GM18517 (cell line): ENCODE data around the gene ALDH8A1.

ENCODE experiments used
- ATAC-seq: cut with Tn5 transposase; IDR thresholded peaks from one replicate; pipeline ENCODE4 v1.9.1; 2021; ENCODE audit warnings: mild to moderate bottlenecking, moderate library complexity; ENCODE audit not compliant: unreplicated experiment

The ALDH8A1 gene

GRCh38 chr6:134951494-134952263 is 1.8 kb upstream of the ALDH8A1 start:
- no peak for ATAC-seq

GRCh38 chr6:134950482-134950881 is 581 bp upstream of the ALDH8A1 start:
- ATAC-seq = no peak

DNA sequence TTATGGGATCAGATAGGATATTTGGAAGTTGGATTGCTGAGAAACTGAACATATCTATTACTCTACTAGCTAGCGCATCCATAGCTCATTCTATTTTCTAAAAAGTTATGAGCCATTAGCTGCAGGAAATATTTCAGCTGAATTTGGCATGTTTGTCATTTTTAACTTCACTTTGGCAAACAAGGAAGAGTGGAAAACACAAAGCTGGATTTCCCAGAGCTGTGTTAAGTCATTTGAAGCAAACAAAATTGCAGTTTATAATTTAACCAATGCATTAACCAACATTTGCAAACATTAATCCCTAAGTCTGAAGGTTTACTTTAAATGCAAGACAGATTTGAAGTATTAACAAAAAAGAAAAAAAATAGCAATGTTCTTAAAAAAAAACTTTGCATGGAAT is 1.2 kb downstream of the ALDH8A1 start:
- no peak for ATAC-seq

DNA sequence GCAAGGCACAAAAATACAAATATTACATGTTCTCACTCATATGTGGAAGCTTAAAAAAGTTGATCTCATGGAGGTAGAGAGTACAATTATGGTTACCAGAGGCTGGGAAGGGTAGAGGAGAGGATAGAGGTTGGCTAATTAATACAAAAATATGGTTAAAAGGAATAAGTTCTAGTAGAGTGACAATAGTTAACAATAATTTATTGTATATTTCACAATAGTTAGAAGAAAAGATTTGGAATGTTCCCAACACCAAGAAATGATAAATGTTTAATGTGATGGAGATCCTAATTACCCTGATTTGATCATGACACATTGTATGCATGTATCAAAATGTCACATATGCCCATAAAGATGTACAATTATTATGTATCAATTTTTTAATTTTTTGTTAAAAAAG is 1.8 kb downstream of the ALDH8A1 start:
- no peak for ATAC-seq

DNA sequence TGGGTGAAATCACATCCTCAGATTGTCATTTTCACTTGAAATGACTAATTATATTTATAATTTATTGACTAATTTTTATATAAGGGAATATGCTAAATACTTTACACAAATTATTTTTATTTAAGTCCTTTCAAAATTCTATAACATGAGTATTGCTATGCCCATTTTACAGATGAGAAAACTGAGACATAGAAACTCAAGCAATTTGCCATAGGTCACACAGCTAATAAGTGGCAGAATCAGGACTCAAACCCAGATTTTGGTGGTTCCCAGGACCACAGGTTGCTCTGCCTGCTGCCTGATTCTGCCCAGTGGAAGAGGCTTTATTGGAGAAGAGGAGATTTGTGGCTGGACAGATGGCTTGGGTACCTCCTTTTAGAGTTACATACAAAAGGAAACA is 4.9 kb downstream of the ALDH8A1 start:
- no peak for ATAC-seq

- no peak for ATAC-seq
Measured at GRCh38 chr6:134943522-134944111, 6.3 kb downstream of the ALDH8A1 start.

- no peak for ATAC-seq
Measured at GRCh38 chr6:134938896-134939295, 11.0 kb downstream of the ALDH8A1 start.

- ATAC-seq = no peak
Measured at GRCh38 chr6:134937426-134937825, 12.5 kb downstream of the ALDH8A1 start.

GRCh38 chr6:134936931-134937330 is 13.0 kb downstream of the ALDH8A1 start:
- no peak for ATAC-seq

- no peak for ATAC-seq
Measured at GRCh38 chr6:134936476-134936875, 13.4 kb downstream of the ALDH8A1 start.

DNA sequence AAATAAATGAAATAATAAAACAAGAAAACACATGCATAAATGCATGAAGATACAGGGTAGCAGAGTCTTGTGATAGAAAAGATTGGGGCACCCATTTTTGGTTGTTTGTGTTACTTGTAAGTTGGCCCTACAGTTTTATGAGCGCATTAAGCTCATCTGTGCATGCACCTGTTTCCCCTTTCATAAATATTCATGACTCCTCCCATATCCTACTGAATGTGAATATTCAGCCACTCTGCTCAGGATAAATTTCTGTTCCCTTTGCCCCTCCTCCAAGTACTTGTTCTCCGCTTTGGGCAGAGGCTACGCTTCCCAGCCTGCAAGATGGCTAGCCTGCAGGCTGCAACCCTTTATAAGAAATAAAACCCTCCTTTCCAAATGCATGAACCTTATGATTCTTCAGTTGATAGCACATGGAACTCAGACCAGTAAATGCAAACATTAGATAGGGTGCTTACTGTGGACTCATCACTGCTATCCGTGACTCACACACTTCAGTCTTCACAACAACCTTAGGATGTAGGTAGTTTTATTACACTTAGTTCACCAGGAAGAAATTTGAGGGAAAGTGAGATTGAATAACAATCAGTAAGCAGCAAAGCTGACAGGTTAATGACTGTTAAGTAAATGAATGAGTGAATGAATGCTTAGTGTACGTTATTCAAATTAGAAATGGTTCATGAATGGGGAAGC is 15.0 kb downstream of the ALDH8A1 start:
- no peak for ATAC-seq

DNA sequence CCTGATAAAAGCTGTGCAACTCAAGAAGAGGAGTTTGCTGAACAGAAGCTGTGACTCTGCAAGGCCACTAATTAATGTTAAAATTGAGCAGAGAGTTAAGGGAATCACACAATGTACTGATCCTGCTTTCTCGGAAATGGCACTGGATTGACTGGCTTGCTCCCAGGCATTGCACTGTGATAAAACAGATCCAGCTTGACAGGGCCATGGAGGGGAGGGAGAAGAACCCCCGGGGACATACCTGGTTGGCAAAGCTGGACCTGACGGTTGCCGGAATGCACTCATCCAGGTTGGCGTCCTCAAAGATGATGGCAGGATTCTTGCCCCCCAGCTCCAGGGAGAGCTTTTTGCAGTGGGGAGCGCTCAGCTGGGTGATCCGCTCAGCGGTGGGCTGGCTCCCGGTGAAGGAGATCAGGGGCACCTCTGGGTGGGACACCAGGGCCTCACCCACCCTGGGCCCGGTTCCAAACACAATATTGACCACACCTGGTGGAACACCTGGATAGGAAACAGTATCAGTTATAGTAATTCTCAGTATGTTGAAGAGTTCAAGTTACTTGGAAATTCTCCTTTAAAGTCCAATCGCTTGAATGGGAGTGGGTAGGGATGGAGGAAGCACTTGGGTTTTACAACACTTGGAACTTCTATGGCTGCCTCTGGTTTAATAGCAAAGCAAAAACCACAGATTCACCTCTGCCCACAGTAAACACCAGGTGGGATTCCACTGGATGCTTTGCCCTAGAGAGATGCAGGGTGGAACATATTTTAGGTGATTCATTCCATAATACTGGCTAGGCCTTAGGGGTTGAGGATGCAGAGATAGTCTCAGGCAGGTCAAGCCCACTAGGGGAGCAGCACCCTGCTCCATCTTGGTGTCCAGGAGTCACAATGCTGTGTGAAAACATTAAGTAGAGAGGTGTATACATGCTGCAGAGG is 17.1 kb downstream of the ALDH8A1 start:
- ATAC-seq = no peak

DNA sequence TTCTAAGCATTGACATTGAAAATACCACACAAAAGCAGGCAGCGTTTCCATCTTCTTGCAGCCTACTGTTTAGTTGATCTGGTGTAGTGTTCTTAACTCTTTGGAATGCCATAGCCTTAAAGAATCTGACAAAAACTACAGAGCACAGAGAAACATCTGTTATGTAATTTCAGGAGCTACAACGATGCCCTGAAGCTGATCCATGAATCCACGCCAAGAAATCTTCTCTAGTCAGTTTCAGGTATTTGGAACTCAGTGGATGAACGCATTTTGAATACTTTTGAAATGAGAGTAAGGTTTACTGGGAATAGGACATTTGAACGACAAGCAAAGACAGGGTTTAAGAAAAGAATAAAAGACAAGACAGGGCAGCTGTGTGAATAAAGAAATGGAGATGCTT is 17.8 kb downstream of the ALDH8A1 start:
- ATAC-seq = no peak

DNA sequence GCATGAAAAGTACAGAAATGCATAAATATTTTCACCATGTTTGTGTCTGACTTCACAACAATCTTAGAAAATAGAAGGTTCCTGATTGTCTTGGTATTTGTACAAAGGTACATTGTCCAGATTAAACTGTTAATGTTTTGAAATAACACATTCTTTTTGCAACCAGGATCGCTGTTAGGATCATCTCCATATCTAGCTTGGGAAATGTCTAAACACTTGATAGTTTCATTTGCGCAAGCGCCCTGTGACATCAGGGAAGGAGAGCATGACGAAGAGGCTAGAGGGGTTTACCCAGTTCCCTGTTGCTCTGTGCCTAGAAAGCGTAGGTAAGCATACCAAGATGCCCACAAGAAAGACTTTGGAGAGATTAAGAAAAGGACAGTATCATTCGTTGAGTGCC is 19.4 kb downstream of the ALDH8A1 start:
- ATAC-seq = no peak

DNA sequence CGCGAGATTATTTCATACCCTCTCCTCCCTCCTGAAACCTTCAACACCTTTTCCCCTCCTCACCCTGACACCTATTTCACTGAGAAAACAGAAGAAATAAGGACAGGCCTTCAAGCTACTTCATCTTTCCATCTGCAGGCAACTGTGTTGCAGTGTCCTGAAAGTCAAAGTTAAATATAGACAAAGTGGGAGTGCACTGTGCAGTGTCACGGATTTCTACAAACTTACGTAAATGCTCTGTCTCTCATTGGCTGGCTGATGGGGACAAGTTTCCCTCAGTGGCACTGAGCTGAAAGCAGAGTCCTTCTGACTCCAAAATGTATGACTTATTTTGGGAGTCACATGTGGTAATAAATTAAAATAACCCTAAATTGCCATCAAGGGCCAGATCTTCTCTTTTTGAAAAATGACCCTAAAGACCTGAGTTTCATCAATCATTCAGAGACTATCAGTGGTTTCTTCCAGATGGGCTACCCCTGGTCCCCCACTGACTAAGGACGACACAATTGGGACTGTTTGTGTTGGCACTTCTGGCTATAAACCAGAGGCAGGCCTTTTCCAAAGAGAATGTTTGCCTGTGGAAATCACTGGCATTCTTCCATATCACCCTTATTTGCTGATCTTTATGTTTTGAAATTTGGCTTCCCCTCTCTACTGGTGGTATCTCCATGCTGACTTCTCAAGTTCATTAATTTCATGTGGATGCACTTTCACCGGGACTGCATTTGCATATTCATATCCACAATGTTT is 21.6 kb downstream of the ALDH8A1 start:
- no peak for ATAC-seq

DNA sequence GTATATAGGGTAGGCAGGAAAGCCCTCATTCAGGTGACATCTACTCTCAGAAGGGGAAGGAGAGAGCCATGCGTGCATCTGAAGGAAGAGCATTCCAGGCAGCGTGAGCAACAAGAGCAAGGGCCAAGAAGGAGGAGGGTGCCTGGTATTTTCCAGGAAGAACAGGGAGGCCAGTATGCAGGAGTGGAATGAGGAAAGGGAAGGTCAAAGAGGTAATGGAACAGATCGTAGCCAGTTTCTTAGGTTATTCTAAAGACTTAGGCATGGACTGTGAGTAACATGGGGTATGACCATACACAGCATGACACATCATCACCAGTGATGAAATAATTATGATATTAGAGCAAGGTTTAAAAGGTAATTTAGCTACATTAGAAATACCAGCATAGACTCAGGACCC is 24.1 kb downstream of the ALDH8A1 start:
- ATAC-seq = no peak

GRCh38 chr6:134921721-134922261 is 28.1 kb downstream of the ALDH8A1 start:
- no peak for ATAC-seq

DNA sequence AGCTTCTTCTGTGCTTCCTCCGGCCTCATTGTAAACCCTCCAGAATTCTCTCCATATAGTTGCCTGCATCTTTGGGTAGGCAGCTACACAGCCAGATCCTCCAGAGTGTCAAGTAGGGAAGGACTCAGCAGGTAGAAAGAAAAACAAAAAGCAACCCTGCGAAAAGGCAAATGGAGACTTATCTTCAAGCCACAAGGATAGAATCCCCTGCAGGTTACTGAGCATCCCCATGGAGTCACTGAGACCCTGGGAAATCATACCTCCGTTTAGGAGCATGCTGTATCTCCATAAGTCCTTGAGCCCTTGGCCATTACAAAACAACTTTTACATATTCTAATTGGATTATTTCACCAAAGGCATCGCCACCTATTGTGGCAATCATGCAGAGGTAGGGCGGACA is 28.6 kb downstream of the ALDH8A1 start:
- no peak for ATAC-seq

GRCh38 chr6:134920422-134920821 is 29.5 kb downstream of the ALDH8A1 start:
- ATAC-seq = no peak

DNA sequence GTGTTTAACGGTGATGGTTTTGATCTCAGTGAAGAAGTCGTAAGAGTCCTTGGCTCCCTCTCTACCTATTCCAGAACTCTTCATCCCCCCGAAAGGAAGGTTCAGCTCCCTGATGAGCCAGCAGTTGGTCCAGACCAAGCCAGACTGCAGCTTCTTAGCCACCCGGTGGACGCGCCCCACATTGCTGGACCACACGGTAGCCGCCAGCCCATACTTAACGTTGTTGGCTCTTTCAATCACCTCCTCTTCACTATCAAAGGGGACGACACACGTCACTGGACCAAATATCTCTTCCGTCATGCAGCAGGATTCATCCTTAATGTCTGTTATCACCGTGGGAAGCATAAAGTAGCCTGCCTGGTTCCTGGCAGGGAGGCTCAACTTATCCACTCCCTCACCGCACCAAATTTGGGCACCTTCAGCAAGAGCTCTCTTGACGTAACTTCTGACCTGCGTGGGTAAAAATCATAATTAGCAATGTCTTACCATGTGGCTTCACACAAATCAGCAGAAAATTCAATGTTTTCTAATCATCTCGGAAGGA is 31.4 kb downstream of the ALDH8A1 start:
- ATAC-seq = no peak
